HK-2 (cell line): Measurements from ENCODE around the gene TMC5.
A peak's percentile ranks its signal among the peaks of the same experiment; 100 is the strongest.

ENCODE experiments used
- DNase-seq: peaks from one replicate; pipeline ENCODE4 v3.0.0-alpha.2; 2018; ENCODE audit not compliant: unreplicated experiment

The TMC5 gene

GRCh38 chr16:19460397-19460796 is 42.7 kb downstream of the TMC5 start:
- DNase-seq, result no peak

- no peak for DNase-seq
Measured at GRCh38 chr16:19463468-19464315, 46.0 kb downstream of the TMC5 start.

GRCh38 chr16:19468300-19468699 is 50.6 kb downstream of the TMC5 start:
- DNase-seq, result no peak

- no peak for DNase-seq
Measured at GRCh38 chr16:19472482-19472881, 54.8 kb downstream of the TMC5 start.

GRCh38 chr16:19474617-19475016 is 56.9 kb downstream of the TMC5 start:
- DNase-seq, result no peak

GRCh38 chr16:19478505-19478904 is 60.8 kb downstream of the TMC5 start:
- no peak for DNase-seq

- DNase-seq, result no peak
Measured at GRCh38 chr16:19479302-19479721, 61.6 kb downstream of the TMC5 start.

- DNase-seq, result no peak
Measured at GRCh38 chr16:19481296-19481695, 63.6 kb downstream of the TMC5 start.

- no peak for DNase-seq
Measured at GRCh38 chr16:19481769-19482168, 64.1 kb downstream of the TMC5 start.

GRCh38 chr16:19482291-19482690 is 64.6 kb downstream of the TMC5 start:
- DNase-seq, result no peak

GRCh38 chr16:19484096-19484495 is 66.4 kb downstream of the TMC5 start:
- no peak for DNase-seq

GRCh38 chr16:19485611-19486010 is 67.9 kb downstream of the TMC5 start:
- no peak for DNase-seq

- no peak for DNase-seq
Measured at GRCh38 chr16:19486051-19486450, 68.4 kb downstream of the TMC5 start.

GRCh38 chr16:19486750-19487325 is 69.2 kb downstream of the TMC5 start:
- no peak for DNase-seq

GRCh38 chr16:19488213-19488640 is 70.5 kb downstream of the TMC5 start:
- no peak for DNase-seq

- DNase-seq, result no peak
Measured at GRCh38 chr16:19490619-19491018, 72.9 kb downstream of the TMC5 start.

GRCh38 chr16:19497176-19497575 is 79.5 kb downstream of the TMC5 start:
- DNase-seq, result no peak

GRCh38 chr16:19499006-19499405 is 81.3 kb downstream of the TMC5 start:
- no peak for DNase-seq

GRCh38 chr16:19499481-19499880 is 81.8 kb downstream of the TMC5 start:
- DNase-seq, result no peak

GRCh38 chr16:19502395-19503131 is 84.9 kb downstream of the TMC5 start:
- peak; percentile 55 for DNase-seq

- no peak for DNase-seq
Measured at GRCh38 chr16:19503461-19504075, 85.9 kb downstream of the TMC5 start.

- DNase-seq, result no peak
Measured at GRCh38 chr16:19505600-19506303, 88.1 kb downstream of the TMC5 start.
